Astrocyte (in vitro differentiated cells and primary cell): ENCODE results near the gene WDR86. TPM values are rescaled to one million over a fixed set of nuclear protein-coding genes. Genes with fewer than 3 reads are reported as not detected.

Experiments used
- DNase-seq: peaks from one replicate; pipeline ENCODE4 v3.0.0-alpha.2; 2010; ENCODE audit warnings: low read depth
- FAIRE-seq: peaks from 2 replicates; lab custom pipeline; 2011; peaks lifted over from hg19 to GRCh38; lab: Jason Lieb, UNC
- H2AFZ ChIP-seq: 2 replicates; pipeline ENCODE4 v1.6.0; 2012; ENCODE audit warnings: low read depth, low read length, inconsistent platforms
- H3K27ac ChIP-seq: 2 replicates; pipeline ENCODE4 v1.5.1; 2011; ENCODE audit warnings: low read depth, low read length, inconsistent platforms
- H3K27me3 ChIP-seq: 2 replicates; pipeline ENCODE4 v1.6.0; 2011; ENCODE audit warnings: low read length, inconsistent platforms; ENCODE audit not compliant: insufficient read depth
- H3K36me3 ChIP-seq: 2 replicates; pipeline ENCODE4 v1.5.1; 2011; ENCODE audit warnings: low read length, inconsistent platforms; ENCODE audit not compliant: insufficient read depth
- H3K4me1 ChIP-seq: 2 replicates; pipeline ENCODE4 v1.5.1; 2011; ENCODE audit warnings: low read length, inconsistent platforms; ENCODE audit not compliant: insufficient read depth
- H3K4me2 ChIP-seq: 2 replicates; pipeline ENCODE4 v1.6.0; 2012; ENCODE audit warnings: low read length, inconsistent platforms
- H3K4me3 ChIP-seq: 2 replicates; pipeline ENCODE4 v1.5.1; 2011; ENCODE audit warnings: low read depth, mild to moderate bottlenecking, low read length, inconsistent platforms; ENCODE audit not compliant: insufficient read depth
- H3K79me2 ChIP-seq: 2 replicates; pipeline ENCODE4 v1.6.0; 2012; ENCODE audit warnings: mild to moderate bottlenecking, low read length, inconsistent platforms; ENCODE audit not compliant: insufficient read depth
- H3K9ac ChIP-seq: 2 replicates; pipeline ENCODE4 v1.6.0; 2012; ENCODE audit warnings: mild to moderate bottlenecking, low read length, inconsistent platforms
- H3K9me3 ChIP-seq: 2 replicates; pipeline ENCODE4 v1.5.1; 2012; ENCODE audit warnings: low read depth, mild to moderate bottlenecking, low read length, inconsistent platforms; ENCODE audit not compliant: insufficient read depth
- H4K20me1 ChIP-seq: 2 replicates; pipeline ENCODE4 v1.6.0; 2012; ENCODE audit warnings: low read length, inconsistent platforms; ENCODE audit not compliant: insufficient read depth
- H3K27ac Mint-ChIP-seq: one replicate; pipeline ENCODE4 v1.8.0; 2021; ENCODE audit warnings: mild to moderate bottlenecking, mixed read lengths; ENCODE audit not compliant: unreplicated experiment
- H3K27me3 Mint-ChIP-seq: one replicate; pipeline ENCODE4 v1.8.0; 2021; ENCODE audit warnings: low read depth, mixed read lengths; ENCODE audit not compliant: unreplicated experiment
- H3K36me3 Mint-ChIP-seq: one replicate; pipeline ENCODE4 v1.8.0; 2021; ENCODE audit warnings: low read depth, mixed read lengths; ENCODE audit not compliant: unreplicated experiment
- H3K4me1 Mint-ChIP-seq: one replicate; pipeline ENCODE4 v1.8.0; 2021; ENCODE audit warnings: low read depth, mixed read lengths; ENCODE audit not compliant: unreplicated experiment
- H3K4me3 Mint-ChIP-seq: one replicate; pipeline ENCODE4 v1.8.0; 2021; ENCODE audit warnings: mild to moderate bottlenecking, moderate library complexity, mixed read lengths; ENCODE audit not compliant: unreplicated experiment
- H3K9me3 Mint-ChIP-seq: one replicate; pipeline ENCODE4 v1.8.0; 2021; ENCODE audit warnings: mild to moderate bottlenecking, mixed read lengths; ENCODE audit not compliant: unreplicated experiment
- CTCF ChIP-seq: IDR thresholded peaks from 2 replicates; pipeline ENCODE4 v1.5.1; 2011; ENCODE audit warnings: low read depth, mild to moderate bottlenecking, inconsistent platforms, low read length, moderate library complexity; ENCODE audit not compliant: insufficient read depth
- EZH2 ChIP-seq: IDR thresholded peaks from 2 replicates; pipeline ENCODE4 v1.6.1; 2012; ENCODE audit warnings: mild to moderate bottlenecking, low read length, inconsistent platforms; ENCODE audit not compliant: insufficient read depth
- total RNA-seq: library from RNA; stranded (reverse); gene quantifications from 2 replicates; pipeline ENCODE4 v1.2.1, GENCODE V29; 2021

Gene WDR86
- total RNA-seq, 1 donor from 2014 or later: 3.6 TPM

GRCh38 chr7:151416941-151417315 lies 7.1 kb upstream of the WDR86 start:
- Mint-ChIP-seq H3K27ac (no peak overlapping the region), H3K27me3 (peaks cover 38% of the 10 kb centered on the region)

GRCh38 chr7:151416112-151416940 lies 6.5 kb upstream of the WDR86 start:
- no peak overlapping the region for H3K4me3 Mint-ChIP-seq
- Histone ChIP-seq H3K4me2 (no peak overlapping the region), H3K4me1 (no peaks in the 10 kb centered on the region), H3K79me2 (no peaks in the 10 kb centered on the region), H3K27ac (no peak overlapping the region), H4K20me1 (no peaks in the 10 kb centered on the region), H3K4me3 (no peak overlapping the region), H3K36me3 (no peaks in the 10 kb centered on the region), H3K27me3 (peaks cover 50% of the 10 kb centered on the region), H3K9ac (no peak overlapping the region), H3K9me3 (peaks cover 12% of the 10 kb centered on the region), H2AFZ (no peak overlapping the region)
- peaks cover 17% of the 10 kb centered on the region for H3K9me3 Mint-ChIP-seq
- DNase-seq (no peak), FAIRE-seq (no peak)
- H3K4me1 Mint-ChIP-seq: no peaks in the 10 kb centered on the region
- H3K36me3 Mint-ChIP-seq: no peaks in the 10 kb centered on the region
- H3K27ac Mint-ChIP-seq: no peak overlapping the region
- H3K27me3 Mint-ChIP-seq: peaks cover 44% of the 10 kb centered on the region
- TF ChIP-seq EZH2: no peak
- no peak for TF ChIP-seq CTCF

More at GRCh38 chr7:151416941-151417315, 7.1 kb upstream of the WDR86 start:
- peaks cover 18% of the 10 kb centered on the region for H3K9me3 ChIP-seq
- no peak overlapping the region for H3K9ac ChIP-seq
- DNase-seq (no peak), FAIRE-seq (no peak)
- Mint-ChIP-seq H3K4me3 (no peak overlapping the region), H3K4me1 (no peaks in the 10 kb centered on the region), H3K36me3 (no peaks in the 10 kb centered on the region), H3K9me3 (peaks cover 23% of the 10 kb centered on the region)
- no peak overlapping the region for H3K27ac ChIP-seq
- H3K79me2 ChIP-seq: no peaks in the 10 kb centered on the region
- TF ChIP-seq EZH2: no peak
- no peak for TF ChIP-seq CTCF
- H3K4me2 ChIP-seq: no peak overlapping the region
- H3K27me3 ChIP-seq: peaks cover 44% of the 10 kb centered on the region
- H3K4me1 ChIP-seq: no peaks in the 10 kb centered on the region
- H4K20me1 ChIP-seq: no peaks in the 10 kb centered on the region
- H3K4me3 ChIP-seq: no peak overlapping the region
- no peak overlapping the region for H2AFZ ChIP-seq
- H3K36me3 ChIP-seq: no peaks in the 10 kb centered on the region
